HG03558 (cell line): ENCODE results near the gene PSPH.
"Not testable (repeated sequence)": the region's sequence is repeated elsewhere in the genome, so short reads cannot be mapped to it uniquely, and the experiment has no call there.

ENCODE experiments used
- ATAC-seq: cut with Tn5 transposase; IDR thresholded peaks from one replicate; pipeline ENCODE4 v1.9.1; 2021; ENCODE audit warnings: moderate number of reproducible peaks; ENCODE audit not compliant: unreplicated experiment; ENCODE audit errors: extremely low read depth

The PSPH gene

GRCh38 chr7:56017015-56017414 is 34.2 kb downstream of the PSPH start:
- ATAC-seq = not testable (repeated sequence)

- ATAC-seq = no peak
Observed at GRCh38 chr7:56009695-56010094, 41.5 kb downstream of the PSPH start.

GRCh38 chr7:56007891-56008290 is 43.4 kb downstream of the PSPH start:
- ATAC-seq = no peak

- no peak for ATAC-seq
Observed at GRCh38 chr7:56007167-56007652, 44.0 kb downstream of the PSPH start.

GRCh38 chr7:56003749-56004148 is 47.5 kb downstream of the PSPH start:
- no peak for ATAC-seq

GRCh38 chr7:55996856-55997500 is 54.3 kb downstream of the PSPH start:
- no peak for ATAC-seq

GRCh38 chr7:55992346-55992745 is 58.9 kb downstream of the PSPH start:
- ATAC-seq = no peak

- ATAC-seq = no peak
Observed at GRCh38 chr7:55983537-55983936, 67.7 kb downstream of the PSPH start.

GRCh38 chr7:55980266-55980665 is 71.0 kb downstream of the PSPH start:
- no peak for ATAC-seq

GRCh38 chr7:55977831-55978230 is 73.4 kb downstream of the PSPH start:
- no peak for ATAC-seq

- ATAC-seq = no peak
Observed at GRCh38 chr7:55975988-55976633, 75.1 kb downstream of the PSPH start.

- no peak for ATAC-seq
Observed at GRCh38 chr7:55973747-55974250, 77.4 kb downstream of the PSPH start.

- ATAC-seq = no peak
Observed at GRCh38 chr7:55970978-55971377, 80.3 kb downstream of the PSPH start.

GRCh38 chr7:55970561-55970960 is 80.7 kb downstream of the PSPH start:
- ATAC-seq = no peak

GRCh38 chr7:55969391-55969790 is 81.9 kb downstream of the PSPH start:
- no peak for ATAC-seq

- no peak for ATAC-seq
Observed at GRCh38 chr7:55966851-55967250, 84.4 kb downstream of the PSPH start.

GRCh38 chr7:55965805-55966421 is 85.3 kb downstream of the PSPH start:
- no peak for ATAC-seq

GRCh38 chr7:55965100-55965470 is 86.2 kb downstream of the PSPH start:
- ATAC-seq = no peak

GRCh38 chr7:55964261-55965099 is 86.8 kb downstream of the PSPH start, which contains the start of gene NIPSNAP2:
NIPSNAP2 (plus strand) TSS chr7:55964585; CDS start chr7:55964610, 25 bp downstream.
- ATAC-seq = peak; percentile 57

GRCh38 chr7:55963584-55964168 is 87.6 kb downstream of the PSPH start:
- ATAC-seq = no peak
